Activated naive CD8-positive, alpha-beta T cell treated with anti-CD3 and anti-CD28 coated beads for 36 hours (primary cell): ENCODE results near the gene B3GNT8. TPM values are rescaled to one million over a fixed set of nuclear protein-coding genes. Genes with fewer than 3 reads are reported as not detected.
"Not testable (repeated sequence)": the region's sequence is repeated elsewhere in the genome, so short reads cannot be mapped to it uniquely, and the experiment has no call there.

Experiments used
- DNase-seq: peaks from one replicate; pipeline ENCODE4 v3.0.0; 2021
- H3K27ac Mint-ChIP-seq: one replicate; pipeline ENCODE4 v1.8.0; 2022; ENCODE audit warnings: mild to moderate bottlenecking, moderate library complexity, mixed read lengths
- H3K27me3 Mint-ChIP-seq: one replicate; pipeline ENCODE4 v1.8.0; 2022; ENCODE audit warnings: mild to moderate bottlenecking, mixed read lengths
- H3K36me3 Mint-ChIP-seq: one replicate; pipeline ENCODE4 v1.8.0; 2021; ENCODE audit warnings: mild to moderate bottlenecking, mixed read lengths
- H3K4me1 Mint-ChIP-seq: one replicate; pipeline ENCODE4 v1.8.0; 2021; ENCODE audit warnings: mixed read lengths
- H3K4me3 Mint-ChIP-seq: one replicate; pipeline ENCODE4 v1.8.0; 2022; ENCODE audit warnings: mild to moderate bottlenecking, moderate library complexity, mixed read lengths
- H3K9me3 Mint-ChIP-seq: one replicate; pipeline ENCODE4 v1.8.0; 2022; ENCODE audit warnings: mixed read lengths
- total RNA-seq, 2 experiments: library from RNA; stranded (reverse); gene quantifications; one replicate each; pipeline ENCODE4 v1.2.3, GENCODE V29; 2021

B3GNT8 gene
- total RNA-seq, 2 experiments from 2014 or later = 0.10 to 0.48 TPM

GRCh38 chr19:41411100-41411967, 15.8 kb downstream of the B3GNT8 start:
- Mint-ChIP-seq H3K4me3 (no peak overlapping the region), H3K27me3 (no peaks in the 10 kb centered on the region), H3K9me3 (no peaks in the 10 kb centered on the region), H3K36me3 (peaks cover 9% of the 10 kb centered on the region), H3K27ac (no peak overlapping the region), H3K4me1 (peaks cover 9% of the 10 kb centered on the region)
- no peak for DNase-seq

- DNase-seq = no peak
- H3K4me1 Mint-ChIP-seq = peaks cover 9% of the 10 kb centered on the region
- H3K4me3 Mint-ChIP-seq = no peak overlapping the region
- no peaks in the 10 kb centered on the region for H3K27me3 Mint-ChIP-seq
- H3K36me3 Mint-ChIP-seq = peaks cover 9% of the 10 kb centered on the region
- H3K27ac Mint-ChIP-seq = no peak overlapping the region
- no peaks in the 10 kb centered on the region for H3K9me3 Mint-ChIP-seq
Measured at GRCh38 chr19:41410336-41411054, 16.7 kb downstream of the B3GNT8 start.

GRCh38 chr19:41409288-41409687, 17.9 kb downstream of the B3GNT8 start:
- Mint-ChIP-seq H3K27ac (no peak overlapping the region), H3K4me3 (no peak overlapping the region), H3K4me1 (peaks cover 9% of the 10 kb centered on the region), H3K36me3 (peaks cover 7% of the 10 kb centered on the region), H3K9me3 (no peaks in the 10 kb centered on the region), H3K27me3 (no peaks in the 10 kb centered on the region)
- DNase-seq = no peak

- H3K4me1 Mint-ChIP-seq, H3K36me3 Mint-ChIP-seq, H3K27ac Mint-ChIP-seq: not testable (repeated sequence)
Measured at GRCh38 chr19:41408846-41409245, 18.3 kb downstream of the B3GNT8 start.

GRCh38 chr19:41408256-41408655, 18.9 kb downstream of the B3GNT8 start:
- Mint-ChIP-seq H3K27ac (no peak overlapping the region), H3K27me3 (no peaks in the 10 kb centered on the region), H3K9me3 (no peaks in the 10 kb centered on the region), H3K4me1 (peaks cover 9% of the 10 kb centered on the region), H3K36me3 (peaks cover 5% of the 10 kb centered on the region), H3K4me3 (no peak overlapping the region)
- DNase-seq = no peak

More at GRCh38 chr19:41408846-41409245, 18.3 kb downstream of the B3GNT8 start:
- not testable (repeated sequence) for H3K27me3 Mint-ChIP-seq, H3K4me3 Mint-ChIP-seq, H3K9me3 Mint-ChIP-seq, DNase-seq

- Mint-ChIP-seq H3K27me3 (no peaks in the 10 kb centered on the region), H3K4me3 (no peak overlapping the region), H3K36me3 (peaks cover 7% of the 10 kb centered on the region), H3K9me3 (no peaks in the 10 kb centered on the region), H3K4me1 (peaks cover 12% of the 10 kb centered on the region), H3K27ac (no peak overlapping the region)
- no peak for DNase-seq
Measured at GRCh38 chr19:41407271-41407670, 19.9 kb downstream of the B3GNT8 start.

GRCh38 chr19:41405776-41406175, 21.4 kb downstream of the B3GNT8 start:
- H3K4me1 Mint-ChIP-seq = peaks cover 18% of the 10 kb centered on the region
- no peaks in the 10 kb centered on the region for H3K9me3 Mint-ChIP-seq
- H3K4me3 Mint-ChIP-seq = no peak overlapping the region
- H3K36me3 Mint-ChIP-seq = peaks cover 10% of the 10 kb centered on the region
- no peak for DNase-seq
- no peaks in the 10 kb centered on the region for H3K27me3 Mint-ChIP-seq
- no peak overlapping the region for H3K27ac Mint-ChIP-seq

GRCh38 chr19:41403181-41403970, 23.8 kb downstream of the B3GNT8 start:
- Mint-ChIP-seq H3K4me3 (no peak overlapping the region), H3K27me3 (no peaks in the 10 kb centered on the region), H3K4me1 (peaks cover 22% of the 10 kb centered on the region), H3K9me3 (no peaks in the 10 kb centered on the region), H3K27ac (no peak overlapping the region), H3K36me3 (peaks cover 10% of the 10 kb centered on the region)
- no peak for DNase-seq

- H3K27ac Mint-ChIP-seq = no peak overlapping the region
- no peaks in the 10 kb centered on the region for H3K27me3 Mint-ChIP-seq
- no peak for DNase-seq
- H3K4me1 Mint-ChIP-seq = peaks cover 28% of the 10 kb centered on the region
- no peak overlapping the region for H3K4me3 Mint-ChIP-seq
- peaks cover 10% of the 10 kb centered on the region for H3K36me3 Mint-ChIP-seq
- no peaks in the 10 kb centered on the region for H3K9me3 Mint-ChIP-seq
Measured at GRCh38 chr19:41402010-41402409, 25.2 kb downstream of the B3GNT8 start.

GRCh38 chr19:41401483-41401882, 25.7 kb downstream of the B3GNT8 start:
- Mint-ChIP-seq H3K4me1 (peaks cover 29% of the 10 kb centered on the region), H3K9me3 (no peaks in the 10 kb centered on the region), H3K27me3 (no peaks in the 10 kb centered on the region), H3K4me3 (no peak overlapping the region), H3K27ac (no peak overlapping the region), H3K36me3 (peaks cover 10% of the 10 kb centered on the region)
- no peak for DNase-seq

GRCh38 chr19:41399525-41399924, 27.6 kb downstream of the B3GNT8 start:
- no peaks in the 10 kb centered on the region for H3K27me3 Mint-ChIP-seq
- no peak for DNase-seq
- H3K4me3 Mint-ChIP-seq = peak overlapping the region; percentile 39
- H3K36me3 Mint-ChIP-seq = peaks cover 17% of the 10 kb centered on the region
- peaks cover 43% of the 10 kb centered on the region for H3K4me1 Mint-ChIP-seq
- H3K9me3 Mint-ChIP-seq = no peaks in the 10 kb centered on the region
- no peak overlapping the region for H3K27ac Mint-ChIP-seq

GRCh38 chr19:41399091-41399490, 28.1 kb downstream of the B3GNT8 start:
- Mint-ChIP-seq H3K36me3 (peaks cover 17% of the 10 kb centered on the region), H3K9me3 (no peaks in the 10 kb centered on the region), H3K27me3 (no peaks in the 10 kb centered on the region), H3K4me1 (peaks cover 43% of the 10 kb centered on the region), H3K4me3 (peak overlapping the region; percentile 98), H3K27ac (no peak overlapping the region)
- DNase-seq = no peak

GRCh38 chr19:41398598-41398997, 28.6 kb downstream of the B3GNT8 start:
- no peak for DNase-seq
- H3K36me3 Mint-ChIP-seq = peaks cover 17% of the 10 kb centered on the region
- H3K4me1 Mint-ChIP-seq = peaks cover 43% of the 10 kb centered on the region
- H3K9me3 Mint-ChIP-seq = no peaks in the 10 kb centered on the region
- H3K4me3 Mint-ChIP-seq = peak overlapping the region; percentile 98
- H3K27me3 Mint-ChIP-seq = no peaks in the 10 kb centered on the region
- peak overlapping the region; percentile 99 for H3K27ac Mint-ChIP-seq

GRCh38 chr19:41398050-41398418, 29.1 kb downstream of the B3GNT8 start:
- DNase-seq = no peak
- H3K4me1 Mint-ChIP-seq = peaks cover 42% of the 10 kb centered on the region
- peak overlapping the region; percentile 98 for H3K4me3 Mint-ChIP-seq

More at GRCh38 chr19:41398050-41398418, 29.1 kb downstream of the B3GNT8 start:
- Mint-ChIP-seq H3K27me3 (no peaks in the 10 kb centered on the region), H3K36me3 (peaks cover 15% of the 10 kb centered on the region), H3K9me3 (no peaks in the 10 kb centered on the region), H3K27ac (peak overlapping the region; percentile 99)
